ENCODE results near the gene TSEN34.
A peak's percentile ranks its signal among the peaks of the same experiment; 100 is the strongest.
"Not testable (repeated sequence)": the region's sequence is repeated elsewhere in the genome, so short reads cannot be mapped to it uniquely, and the experiment has no call there.

The TSEN34 gene

GRCh38 chr19:54222474-54223276 lies 31.6 kb downstream of the TSEN34 start, which contains the start of gene LILRB3:
TSS of gene LILRB3 (minus strand) at chr19:54223007. CDS start at chr19:54222976, 31 bp downstream.
- Histone ChIP-seq H3K27ac (peak within 1 kb of the TSS in 9 of 21 experiments; percentile 1 to 77 (median 43)), H3K4me3 (peak within 1 kb of the TSS in 2 of 7 experiments; percentile 5 to 15)

GRCh38 chr19:54223277-54223936 lies 32.3 kb downstream of the TSEN34 start:
- Histone ChIP-seq H3K4me3 (peak overlapping the region in 1 of 7 experiments; percentile 15), H3K27ac (peak overlapping the region in 5 of 21 experiments; percentile 1 to 77 (median 24))

GRCh38 chr19:54223937-54224281 lies 32.8 kb downstream of the TSEN34 start:
- peak overlapping the region in 1 of 21 experiments; percentile 8 for H3K27ac ChIP-seq
- H3K4me3 ChIP-seq = not testable (repeated sequence)

GRCh38 chr19:54224619-54225018 lies 33.5 kb downstream of the TSEN34 start:
- not testable (repeated sequence) for H3K27ac ChIP-seq, H3K4me3 ChIP-seq

- no peak overlapping the region for H3K4me3 ChIP-seq
- no peak overlapping the region for H3K27ac ChIP-seq
Measured at GRCh38 chr19:54229146-54229545, 38.0 kb downstream of the TSEN34 start.

- Histone ChIP-seq H3K4me3 (no peak overlapping the region), H3K27ac (no peak overlapping the region)
Measured at GRCh38 chr19:54230031-54230430, 38.9 kb downstream of the TSEN34 start.

GRCh38 chr19:54231077-54231931 lies 40.2 kb downstream of the TSEN34 start:
- Histone ChIP-seq H3K27ac (no peak overlapping the region), H3K4me3 (no peak overlapping the region)

- Histone ChIP-seq H3K4me3 (no peak overlapping the region), H3K27ac (no peak overlapping the region)
Measured at GRCh38 chr19:54233941-54234340, 42.8 kb downstream of the TSEN34 start.

GRCh38 chr19:54239491-54240371 lies 48.6 kb downstream of the TSEN34 start:
- H3K4me3 ChIP-seq, H3K27ac ChIP-seq: not testable (repeated sequence)

- H3K27ac ChIP-seq, H3K4me3 ChIP-seq: not testable (repeated sequence)
Measured at GRCh38 chr19:54240372-54241336, 49.5 kb downstream of the TSEN34 start.

- not testable (repeated sequence) for H3K4me3 ChIP-seq
Measured at GRCh38 chr19:54242234-54242633, 51.1 kb downstream of the TSEN34 start.

GRCh38 chr19:54242646-54243045 lies 51.5 kb downstream of the TSEN34 start, which contains the start of gene LILRA6:
TSS of gene LILRA6 (minus strand) at chr19:54242790.
- H3K4me3 ChIP-seq = not testable (repeated sequence)
- peak within 1 kb of the TSS in 1 of 21 experiments; percentile 73 for H3K27ac ChIP-seq

More at GRCh38 chr19:54242234-54242633, 51.1 kb downstream of the TSEN34 start:
- peak overlapping the region in 1 of 21 experiments; percentile 73 for H3K27ac ChIP-seq

- H3K27ac ChIP-seq, H3K4me3 ChIP-seq: not testable (repeated sequence)
Measured at GRCh38 chr19:54243809-54244208, 52.7 kb downstream of the TSEN34 start.

All from skin epidermis (tissue), 12 donors.